GM20000 (cell line): ENCODE data around the gene ACVR1B.

Experiments used
- DNase-seq: peaks from one replicate; pipeline ENCODE4 v3.0.0; 2012; ENCODE audit warnings: low spot score
- TF ChIP-seq, protein P1 (sequence below): IDR thresholded peaks from 2 replicates; pipeline ENCODE4 v1.5.1; 2012; ENCODE audit warnings: mild to moderate bottlenecking, control low read depth; ENCODE audit errors: extremely low read depth, missing control alignments

ACVR1B gene

GRCh38 chr12:51980051-51980808 lies 28.7 kb downstream of the ACVR1B start:
- TF ChIP-seq, protein P1, sequence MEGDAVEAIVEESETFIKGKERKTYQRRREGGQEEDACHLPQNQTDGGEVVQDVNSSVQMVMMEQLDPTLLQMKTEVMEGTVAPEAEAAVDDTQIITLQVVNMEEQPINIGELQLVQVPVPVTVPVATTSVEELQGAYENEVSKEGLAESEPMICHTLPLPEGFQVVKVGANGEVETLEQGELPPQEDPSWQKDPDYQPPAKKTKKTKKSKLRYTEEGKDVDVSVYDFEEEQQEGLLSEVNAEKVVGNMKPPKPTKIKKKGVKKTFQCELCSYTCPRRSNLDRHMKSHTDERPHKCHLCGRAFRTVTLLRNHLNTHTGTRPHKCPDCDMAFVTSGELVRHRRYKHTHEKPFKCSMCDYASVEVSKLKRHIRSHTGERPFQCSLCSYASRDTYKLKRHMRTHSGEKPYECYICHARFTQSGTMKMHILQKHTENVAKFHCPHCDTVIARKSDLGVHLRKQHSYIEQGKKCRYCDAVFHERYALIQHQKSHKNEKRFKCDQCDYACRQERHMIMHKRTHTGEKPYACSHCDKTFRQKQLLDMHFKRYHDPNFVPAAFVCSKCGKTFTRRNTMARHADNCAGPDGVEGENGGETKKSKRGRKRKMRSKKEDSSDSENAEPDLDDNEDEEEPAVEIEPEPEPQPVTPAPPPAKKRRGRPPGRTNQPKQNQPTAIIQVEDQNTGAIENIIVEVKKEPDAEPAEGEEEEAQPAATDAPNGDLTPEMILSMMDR, result peak; percentile 98
- peak; percentile 81 for DNase-seq

DNA sequence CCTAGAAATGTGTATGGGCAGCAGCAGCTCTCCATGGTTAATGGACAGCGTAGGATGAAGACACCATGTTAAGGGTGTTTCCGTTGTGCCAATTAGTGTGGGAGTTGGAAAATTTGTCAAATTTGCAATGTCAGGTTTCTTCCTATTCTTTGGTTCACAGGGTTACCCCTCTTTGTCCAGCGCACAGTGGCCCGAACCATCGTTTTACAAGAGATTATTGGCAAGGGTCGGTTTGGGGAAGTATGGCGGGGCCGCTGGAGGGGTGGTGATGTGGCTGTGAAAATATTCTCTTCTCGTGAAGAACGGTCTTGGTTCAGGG lies 29.3 kb downstream of the ACVR1B start:
- no peak for DNase-seq
- TF ChIP-seq, protein P1, result no peak

GRCh38 chr12:51984657-51985056 lies 33.2 kb downstream of the ACVR1B start:
- TF ChIP-seq, protein P1, result no peak
- DNase-seq, result no peak

- no peak for DNase-seq
- TF ChIP-seq, protein P1, result no peak
Measured at GRCh38 chr12:51985154-51985835, 33.8 kb downstream of the ACVR1B start.

DNA sequence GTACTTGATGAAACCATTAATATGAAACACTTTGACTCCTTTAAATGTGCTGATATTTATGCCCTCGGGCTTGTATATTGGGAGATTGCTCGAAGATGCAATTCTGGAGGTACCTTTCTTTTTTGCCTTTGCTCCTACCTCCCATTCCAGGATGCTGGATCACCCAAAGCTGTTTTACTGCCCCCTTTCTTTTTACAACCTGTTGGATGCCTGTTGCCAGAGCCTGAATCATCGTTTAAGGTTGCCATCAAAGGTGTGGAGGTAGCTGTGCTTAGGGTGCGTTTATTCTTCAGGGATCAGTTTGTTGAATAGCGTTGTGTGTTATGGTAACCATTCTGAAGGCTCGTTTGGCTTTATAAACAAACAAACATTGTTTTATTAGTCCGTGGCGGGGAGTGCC lies 35.3 kb downstream of the ACVR1B start:
- TF ChIP-seq, protein P1, result no peak

GRCh38 chr12:51992246-51992645 lies 40.7 kb downstream of the ACVR1B start:
- TF ChIP-seq, protein P1, result no peak
- DNase-seq, result no peak

More for the DNA sequence above, 35.3 kb downstream of the ACVR1B start:
- no peak for DNase-seq

GRCh38 chr12:51994539-51994820 lies 43.0 kb downstream of the ACVR1B start:
- no peak for DNase-seq
- TF ChIP-seq, protein P1, result no peak
